Epithelial cell of proximal tubule (primary cell): Measurements from ENCODE around the gene DLX4. TPM values are rescaled to one million over a fixed set of nuclear protein-coding genes. Genes with fewer than 3 reads are reported as not detected.

Experiments
- DNase-seq: peaks from one replicate; pipeline ENCODE4 v3.0.0-alpha.2; 2011; ENCODE audit warnings: low read depth
- H3K4me3 ChIP-seq: 2 replicates; pipeline ENCODE4 v1.5.1; 2011; ENCODE audit warnings: low read depth, mild to moderate bottlenecking, low read length
- total RNA-seq: library from RNA; depleted of rRNA; stranded (reverse); fragments of >200 nt; gene quantifications from 2 replicates; pipeline ENCODE4 v1.2.3, GENCODE V29; 2015
- TF ChIP-seq, protein P1 (sequence below): conservative IDR thresholded peaks from 2 replicates; pipeline ENCODE4 v1.5.1; 2012; ENCODE audit warnings: low read depth, mild to moderate bottlenecking, low read length

The DLX4 gene
- total RNA-seq, 1 donor from 2014 or later: not detected

GRCh38 chr17:49976828-49977202 lies 7.8 kb downstream of the DLX4 start:
- DNase-seq: no peak
- H3K4me3 ChIP-seq: no peak overlapping the region
- TF ChIP-seq, protein P1, sequence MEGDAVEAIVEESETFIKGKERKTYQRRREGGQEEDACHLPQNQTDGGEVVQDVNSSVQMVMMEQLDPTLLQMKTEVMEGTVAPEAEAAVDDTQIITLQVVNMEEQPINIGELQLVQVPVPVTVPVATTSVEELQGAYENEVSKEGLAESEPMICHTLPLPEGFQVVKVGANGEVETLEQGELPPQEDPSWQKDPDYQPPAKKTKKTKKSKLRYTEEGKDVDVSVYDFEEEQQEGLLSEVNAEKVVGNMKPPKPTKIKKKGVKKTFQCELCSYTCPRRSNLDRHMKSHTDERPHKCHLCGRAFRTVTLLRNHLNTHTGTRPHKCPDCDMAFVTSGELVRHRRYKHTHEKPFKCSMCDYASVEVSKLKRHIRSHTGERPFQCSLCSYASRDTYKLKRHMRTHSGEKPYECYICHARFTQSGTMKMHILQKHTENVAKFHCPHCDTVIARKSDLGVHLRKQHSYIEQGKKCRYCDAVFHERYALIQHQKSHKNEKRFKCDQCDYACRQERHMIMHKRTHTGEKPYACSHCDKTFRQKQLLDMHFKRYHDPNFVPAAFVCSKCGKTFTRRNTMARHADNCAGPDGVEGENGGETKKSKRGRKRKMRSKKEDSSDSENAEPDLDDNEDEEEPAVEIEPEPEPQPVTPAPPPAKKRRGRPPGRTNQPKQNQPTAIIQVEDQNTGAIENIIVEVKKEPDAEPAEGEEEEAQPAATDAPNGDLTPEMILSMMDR: no peak

DNA sequence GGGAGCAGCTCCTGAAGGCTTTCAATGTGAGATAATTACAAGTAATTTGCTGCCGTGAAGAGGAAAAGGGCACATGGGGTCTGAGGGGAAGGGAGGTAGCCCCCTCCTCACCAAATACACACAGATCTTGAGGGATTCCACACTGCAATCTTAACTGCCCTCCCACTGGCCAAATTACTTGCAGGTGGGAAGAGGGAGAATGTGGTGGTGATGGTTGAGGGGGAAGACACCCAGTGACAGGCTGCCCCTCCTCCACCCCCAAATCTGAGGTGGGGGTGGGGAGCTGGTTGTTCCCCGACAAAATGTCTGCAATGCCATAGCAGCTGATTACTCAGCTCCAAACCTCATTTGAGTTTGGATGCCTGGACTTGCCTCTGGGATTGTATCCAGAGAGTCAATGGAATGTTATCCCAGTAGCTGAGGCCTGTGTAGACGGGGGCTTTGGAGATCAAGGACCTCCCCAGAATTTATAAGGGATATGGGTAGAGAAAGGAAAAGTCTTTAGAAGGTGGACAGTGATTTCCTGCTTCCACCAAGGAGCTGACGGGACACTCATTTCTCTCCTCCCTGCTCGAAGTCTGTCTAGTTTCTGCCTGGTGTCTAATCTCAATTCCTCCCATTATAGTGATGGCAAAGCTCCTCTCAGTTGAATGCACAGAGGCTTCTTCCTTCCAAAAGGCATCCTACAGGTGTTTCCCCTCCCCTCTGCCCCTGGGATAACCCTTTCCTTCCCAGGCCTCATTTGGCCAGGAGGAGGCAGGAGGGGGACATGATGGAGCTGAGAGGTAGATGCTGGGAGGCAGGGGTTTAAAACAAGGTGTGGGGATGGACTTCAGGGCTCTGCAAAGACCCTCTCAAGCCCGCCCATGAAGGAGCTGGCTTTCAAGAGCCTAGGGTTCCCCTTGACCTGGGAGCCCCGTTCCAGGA lies 8.7 kb downstream of the DLX4 start:
- no peak for DNase-seq
- TF ChIP-seq, protein P1: no peak
- no peak overlapping the region for H3K4me3 ChIP-seq

DNA sequence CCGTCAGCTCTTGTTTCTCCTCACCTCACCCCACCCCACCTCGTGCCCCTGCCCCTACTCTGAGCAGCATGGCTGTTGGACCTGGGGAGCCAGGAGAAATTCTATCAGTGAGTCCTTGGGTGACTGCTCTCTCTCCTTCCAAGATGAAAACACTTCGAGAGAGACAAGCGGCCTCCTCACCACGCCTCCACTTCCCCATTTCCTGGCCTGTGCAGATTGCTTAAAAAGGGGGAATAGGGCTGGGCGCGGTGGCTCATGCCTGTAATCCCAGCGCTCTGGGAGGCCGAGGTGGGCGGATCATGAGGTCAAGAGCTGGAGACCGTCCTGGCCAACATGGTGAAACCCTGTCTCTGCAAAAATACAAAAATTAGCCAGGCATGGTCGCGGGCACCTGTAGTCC lies 9.5 kb downstream of the DLX4 start:
- H3K4me3 ChIP-seq: no peak overlapping the region
- TF ChIP-seq, protein P1: no peak
- no peak for DNase-seq

- DNase-seq: no peak
- TF ChIP-seq, protein P1: no peak
- H3K4me3 ChIP-seq: no peak overlapping the region
Measured at GRCh38 chr17:49979748-49980479, 10.9 kb downstream of the DLX4 start.

DNA sequence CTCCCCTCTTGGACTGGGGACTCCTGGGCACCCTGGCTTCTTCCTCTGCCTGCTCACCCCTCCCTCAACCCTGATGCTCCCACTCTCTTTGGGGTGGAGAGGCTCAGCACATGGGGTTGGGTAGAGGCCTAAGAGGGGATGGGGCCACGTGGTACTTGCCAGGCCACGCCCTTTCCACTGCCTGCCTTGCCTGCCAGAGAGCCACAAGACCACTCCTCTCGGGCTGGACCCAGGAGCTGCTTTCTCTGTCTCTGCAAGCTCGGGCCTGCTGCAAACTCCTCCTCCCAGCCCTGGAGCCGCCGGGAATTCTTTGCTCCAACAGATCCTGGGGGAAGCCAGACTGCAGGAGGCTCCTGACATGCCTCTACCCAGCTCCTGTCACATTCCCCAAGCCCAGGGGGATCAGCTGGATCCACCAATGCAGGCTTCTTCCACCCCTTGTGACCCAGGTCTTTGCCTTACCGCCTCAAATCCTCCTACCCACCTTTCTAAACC lies 11.8 kb downstream of the DLX4 start:
- H3K4me3 ChIP-seq: no peak overlapping the region
- TF ChIP-seq, protein P1: no peak
- no peak for DNase-seq

GRCh38 chr17:49984283-49984682 lies 15.3 kb downstream of the DLX4 start:
- no peak for DNase-seq
- TF ChIP-seq, protein P1: no peak
- H3K4me3 ChIP-seq: no peak overlapping the region
